ENCODE results near the gene STK17A.
A peak's percentile ranks its signal among the peaks of the same experiment; 100 is the strongest.
"Not testable (repeated sequence)": the region's sequence is repeated elsewhere in the genome, so short reads cannot be mapped to it uniquely, and the experiment has no call there.

Gene STK17A

DNA sequence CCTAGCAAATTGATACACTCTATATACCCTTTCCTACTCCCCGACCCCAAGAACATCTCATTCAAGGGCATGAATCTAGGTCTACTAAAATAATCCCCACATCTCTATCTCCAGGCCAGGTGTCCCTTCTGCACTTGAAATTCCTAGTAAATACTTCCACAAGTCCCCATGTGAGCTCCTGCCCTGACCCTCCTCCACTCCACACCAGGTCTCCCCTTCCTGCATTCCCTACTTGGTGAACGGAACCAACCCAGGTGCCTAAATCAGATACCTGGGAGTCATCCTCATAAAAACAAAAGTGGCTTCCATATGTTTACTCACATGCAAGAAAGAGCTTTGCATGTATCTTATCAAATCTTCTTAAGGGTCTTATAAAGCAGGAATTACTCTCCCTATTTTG lies 77.2 kb downstream of the STK17A start:
- no peak for DNase-seq

DNA sequence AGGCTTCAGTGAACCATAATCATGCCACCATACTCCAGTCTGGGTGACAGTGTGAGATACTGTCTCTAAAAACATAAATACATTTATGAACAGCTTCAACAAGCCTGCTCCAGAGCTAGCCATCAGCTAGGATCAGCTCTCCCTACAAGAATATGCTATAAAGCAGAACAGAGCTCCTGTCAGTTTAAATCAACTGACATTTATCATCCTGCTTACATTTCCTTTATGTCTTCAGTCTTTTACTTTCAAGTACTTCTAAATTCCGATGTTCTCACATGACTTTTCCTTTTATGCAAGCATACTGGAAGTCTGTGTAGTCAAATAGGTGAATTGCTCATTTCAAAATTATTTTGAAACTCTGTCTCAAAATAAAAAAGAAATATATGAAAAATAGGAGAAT lies 81.8 kb downstream of the STK17A start:
- no peak for DNase-seq

DNA sequence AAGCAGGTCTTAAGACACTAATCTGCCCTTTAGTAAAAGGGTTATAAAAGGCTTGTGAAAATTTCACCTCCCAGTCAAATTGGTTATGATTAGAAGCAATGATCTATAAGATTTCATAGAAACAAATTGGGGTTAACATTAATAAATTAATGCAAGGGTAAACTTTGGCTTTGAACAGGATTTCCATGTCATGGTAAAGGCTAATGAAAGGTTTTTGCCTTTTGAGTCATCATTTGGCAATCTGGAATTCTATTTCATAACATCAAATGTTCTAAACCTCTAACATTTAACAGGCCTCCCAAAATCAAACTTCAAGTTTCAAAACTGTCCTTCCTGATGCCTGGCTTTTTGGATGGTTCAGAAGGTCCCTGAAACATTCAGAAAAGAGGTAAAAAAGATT lies 84.0 kb downstream of the STK17A start:
- DNase-seq, result no peak

DNA sequence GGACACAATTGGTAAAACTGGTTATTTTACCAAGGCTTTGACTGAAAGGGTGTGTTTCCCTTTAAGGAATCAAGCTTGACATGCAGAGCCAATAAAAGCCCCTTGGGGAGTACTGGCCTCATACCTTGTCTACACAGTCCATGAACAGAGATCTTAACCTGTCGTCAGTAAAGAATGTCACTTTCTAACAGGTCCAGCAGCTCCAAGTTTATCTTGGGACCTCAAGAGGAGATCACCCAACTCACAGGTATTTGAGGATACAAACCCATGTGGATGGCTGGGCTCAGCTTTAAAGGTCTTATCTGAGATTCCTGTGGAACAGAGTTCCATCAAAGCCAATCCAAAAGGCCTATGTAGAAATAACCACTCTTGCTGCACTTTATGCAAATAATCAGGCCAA lies 85.1 kb downstream of the STK17A start:
- DNase-seq, result no peak

DNA sequence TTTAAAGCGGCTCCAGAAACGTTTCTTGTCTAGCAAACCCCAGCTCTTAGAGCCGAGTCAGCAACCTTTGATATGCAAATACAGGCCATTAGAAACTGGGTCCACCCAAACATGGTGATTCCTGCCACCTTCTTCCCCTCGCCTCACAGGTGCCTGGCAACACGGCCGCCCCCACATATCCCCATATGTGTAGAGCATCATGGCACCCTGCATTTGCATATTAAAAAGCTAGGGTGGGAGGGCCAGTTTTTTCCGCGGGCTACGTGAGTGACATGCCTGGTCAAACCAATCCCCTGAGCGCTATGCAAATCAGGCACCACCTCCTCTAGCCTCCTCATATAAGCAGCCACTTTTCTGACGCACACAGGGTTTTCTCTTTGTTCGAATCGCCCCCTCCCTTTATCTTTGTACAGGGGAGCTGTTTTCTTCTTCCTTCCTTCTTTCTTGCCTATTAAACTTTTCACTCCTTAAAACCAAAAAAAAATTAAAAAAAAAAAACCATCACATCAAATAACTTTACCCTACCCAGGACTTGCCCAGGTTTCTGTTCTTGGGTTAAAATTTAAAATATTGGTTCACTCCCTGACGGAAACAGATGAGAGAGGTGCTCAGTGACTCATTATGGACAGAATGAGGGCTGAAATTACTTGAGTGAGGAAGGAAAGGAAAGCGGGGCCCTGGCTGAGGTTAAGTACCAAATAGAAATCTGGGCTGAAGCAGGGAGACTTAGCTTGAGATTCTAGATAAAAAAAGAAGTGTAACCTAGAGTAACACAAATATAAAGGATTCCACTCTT lies 86.6 kb downstream of the STK17A start:
- peak; percentile 77 for DNase-seq

DNA sequence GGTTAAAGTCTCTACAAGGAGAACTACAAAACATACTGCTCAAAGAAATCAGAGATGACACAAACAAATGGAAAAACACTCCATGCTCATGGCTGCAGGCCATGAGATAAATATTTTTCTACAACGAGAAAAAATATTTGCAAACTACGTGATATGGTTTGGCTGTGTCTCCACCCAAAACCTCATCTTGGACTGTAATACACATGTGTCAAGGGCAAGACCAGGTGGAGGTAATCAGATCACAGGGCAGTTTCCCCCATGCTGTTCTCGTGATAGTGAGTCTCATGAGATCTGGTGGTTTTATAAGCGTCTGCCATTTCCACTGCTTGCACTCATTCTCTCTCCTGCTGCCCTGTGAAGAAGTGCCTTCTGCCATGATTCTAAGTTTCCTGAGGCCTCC lies 88.6 kb downstream of the STK17A start:
- DNase-seq, result no peak

DNA sequence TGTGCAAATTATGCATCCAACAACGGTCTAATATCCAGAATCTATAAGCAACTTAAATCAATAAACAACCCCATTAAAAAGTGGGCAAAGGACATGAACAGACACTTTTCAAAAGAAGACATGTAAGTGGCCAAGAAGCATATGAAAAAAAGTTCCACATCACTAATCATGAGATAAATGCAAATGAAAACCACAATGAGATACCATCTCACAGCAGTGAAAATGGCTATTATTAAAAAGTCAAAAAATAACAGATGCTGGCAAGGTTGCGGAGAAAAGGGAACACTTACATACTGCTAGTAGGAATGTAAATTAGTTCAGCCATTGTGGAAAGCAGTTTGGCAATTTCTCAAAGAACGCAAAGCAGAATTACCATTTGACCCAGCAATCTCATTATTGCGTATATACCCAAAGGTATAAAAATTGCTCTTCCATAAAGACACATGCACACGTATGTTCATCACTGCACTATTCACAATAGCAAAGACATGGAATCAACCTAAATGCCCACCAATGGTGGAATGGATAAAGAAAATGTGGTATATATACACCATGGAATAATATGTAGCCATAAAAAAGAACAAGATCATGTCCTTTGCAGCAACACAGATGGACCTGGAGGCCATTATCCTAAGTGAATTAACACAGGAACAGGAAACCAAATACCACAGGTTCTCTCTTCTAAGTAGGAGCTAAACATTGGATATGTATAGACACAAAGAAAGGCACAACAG lies 90.5 kb downstream of the STK17A start:
- DNase-seq, result not testable (repeated sequence)

DNA sequence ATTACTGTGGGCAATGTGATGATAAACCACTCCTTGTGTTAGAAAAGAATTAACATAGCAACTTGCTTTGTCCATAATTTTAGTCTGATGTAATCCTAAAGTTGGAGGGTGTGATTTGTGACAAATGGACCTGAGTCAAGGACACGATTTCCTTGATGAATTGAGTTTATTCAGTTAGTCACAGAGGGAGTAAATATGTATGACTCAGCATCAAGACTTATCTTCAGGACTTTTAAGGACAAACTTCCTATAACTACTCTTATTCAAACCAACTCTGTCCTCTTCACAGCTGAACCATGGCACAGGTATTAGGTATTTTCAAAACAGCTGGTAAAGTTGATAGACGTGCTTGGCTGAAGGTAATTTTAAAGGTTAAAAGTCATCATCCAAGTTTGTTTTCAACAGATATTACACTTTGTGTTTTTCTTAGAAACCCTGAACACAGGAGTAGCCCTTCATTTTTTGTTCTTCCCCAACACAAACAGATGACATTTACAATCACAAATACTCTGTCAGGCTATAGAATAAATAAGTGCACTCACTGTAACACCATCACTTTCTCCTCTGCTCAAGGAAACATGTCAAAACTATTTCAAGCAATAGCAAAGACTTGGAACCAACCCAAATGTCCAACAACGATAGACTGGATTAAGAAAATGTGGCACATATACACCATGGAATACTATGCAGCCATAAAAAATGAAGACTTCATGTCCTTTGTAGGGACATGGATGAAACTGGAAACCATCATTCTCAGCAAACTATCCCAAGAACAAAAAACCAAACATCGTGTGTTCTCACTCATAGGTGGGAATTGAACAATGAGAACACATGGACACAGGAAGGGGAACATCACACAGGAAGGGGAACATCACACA lies 91.9 kb downstream of the STK17A start:
- no peak for DNase-seq
